Ramos (cell line): ENCODE results near the gene CTNND2.

Source experiments
- in situ Hi-C: fragments of 300-500 bp; cut with MboI; formaldehyde crosslinking; loops from one replicate; pipeline ENCODE4 v1.14.3; 2022; ENCODE audit warnings: low sequenced_read_pairs; ENCODE audit not compliant: unreplicated experiment

CTNND2 gene

DNA sequence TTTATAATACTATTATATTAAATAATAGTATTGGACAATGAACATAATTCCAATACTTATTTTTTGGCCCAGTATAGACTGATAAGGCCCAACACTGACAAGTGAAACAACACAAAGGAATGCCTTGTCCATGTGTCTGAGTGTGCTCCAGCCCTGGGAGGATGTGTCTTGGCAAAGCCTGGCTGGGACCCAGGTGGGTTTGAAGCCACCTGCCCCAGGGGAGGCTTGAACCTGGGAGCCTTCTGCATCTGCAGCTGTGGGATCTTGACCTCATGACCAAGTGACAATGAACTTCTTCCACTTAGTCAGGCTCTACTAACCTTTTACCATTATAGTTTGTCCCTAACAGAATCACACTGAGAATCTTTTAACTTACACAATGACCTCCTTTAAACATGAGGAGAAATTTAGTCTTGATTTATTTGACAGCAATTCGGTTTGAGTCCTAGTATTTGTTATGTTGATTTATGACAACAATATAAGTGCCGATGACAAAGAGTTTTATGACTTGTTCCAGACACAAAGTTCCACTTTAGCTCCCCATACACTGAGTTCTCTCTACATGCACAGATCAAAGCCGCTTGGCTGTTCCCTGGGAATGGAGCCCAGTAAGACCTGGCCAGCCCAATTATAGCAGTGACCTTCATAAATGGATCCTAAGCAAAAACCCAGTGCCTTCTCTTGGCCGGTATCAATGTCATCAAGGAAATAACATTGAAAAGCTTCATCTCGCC, 294.5 kb downstream of the CTNND2 start:
- in situ Hi-C loops, result no loop called here

DNA sequence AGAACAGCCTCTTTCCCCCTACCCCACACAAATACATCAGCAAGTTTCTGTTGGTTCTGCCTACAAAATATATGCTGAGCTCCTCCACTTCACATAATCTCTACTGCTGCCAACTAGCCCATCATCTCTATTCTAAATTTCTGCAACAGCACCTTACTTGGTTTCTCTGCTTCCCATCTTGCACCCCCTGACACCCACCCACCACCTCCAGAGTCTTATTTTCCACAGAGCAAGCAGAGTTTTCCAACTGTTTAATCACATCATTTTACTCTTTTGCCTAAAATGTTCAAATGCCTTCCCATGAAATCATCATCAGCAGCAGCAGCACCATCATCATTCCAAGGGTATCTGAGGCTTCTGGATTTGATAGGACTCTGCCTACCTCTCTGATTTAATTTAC, 295.7 kb downstream of the CTNND2 start:
- in situ Hi-C loops, result no loop called here

DNA sequence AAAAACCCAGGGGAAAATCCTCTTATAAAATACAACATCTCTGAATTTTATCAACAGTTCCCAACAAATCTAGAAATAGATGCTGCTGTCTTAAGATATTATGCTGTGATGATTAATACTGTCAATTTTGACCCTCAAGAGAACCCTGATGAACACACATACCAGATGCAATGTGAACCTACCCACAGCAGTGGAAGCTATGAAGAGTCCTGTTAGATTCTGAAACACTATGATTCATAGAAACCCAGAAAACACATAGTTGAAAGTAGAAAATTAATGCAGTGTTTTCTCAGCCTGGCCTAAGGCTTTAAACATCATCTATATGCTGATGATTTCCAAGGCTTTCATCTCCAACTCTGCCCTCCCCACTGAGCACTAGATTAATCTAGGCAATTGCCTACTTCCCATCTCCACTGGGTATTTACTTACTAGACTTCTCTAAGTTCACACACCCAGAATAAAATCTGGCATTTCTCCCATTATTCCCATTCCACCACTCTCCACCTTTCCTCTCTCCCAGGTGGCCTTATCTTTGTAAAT, 296.2 kb downstream of the CTNND2 start:
- in situ Hi-C loops, result no loop called here

DNA sequence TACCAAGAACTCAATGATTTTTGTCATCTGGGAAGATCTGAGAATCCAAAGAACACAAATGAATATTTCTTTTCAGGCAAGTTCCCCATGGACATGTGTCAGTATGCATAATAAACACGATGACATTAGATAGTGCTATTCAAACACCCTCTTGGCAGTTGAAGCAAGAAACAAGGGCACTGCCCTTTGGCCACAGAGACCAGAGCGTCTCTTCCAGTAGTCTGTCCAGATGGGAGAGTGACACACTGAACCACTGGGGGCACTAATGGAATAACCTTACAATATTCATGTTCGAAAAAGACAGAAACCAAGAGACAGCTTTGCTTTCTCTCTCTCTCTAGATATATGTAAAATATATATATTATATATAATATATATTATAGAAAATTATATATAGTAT, 301.9 kb downstream of the CTNND2 start:
- in situ Hi-C loops, result no loop called here

DNA sequence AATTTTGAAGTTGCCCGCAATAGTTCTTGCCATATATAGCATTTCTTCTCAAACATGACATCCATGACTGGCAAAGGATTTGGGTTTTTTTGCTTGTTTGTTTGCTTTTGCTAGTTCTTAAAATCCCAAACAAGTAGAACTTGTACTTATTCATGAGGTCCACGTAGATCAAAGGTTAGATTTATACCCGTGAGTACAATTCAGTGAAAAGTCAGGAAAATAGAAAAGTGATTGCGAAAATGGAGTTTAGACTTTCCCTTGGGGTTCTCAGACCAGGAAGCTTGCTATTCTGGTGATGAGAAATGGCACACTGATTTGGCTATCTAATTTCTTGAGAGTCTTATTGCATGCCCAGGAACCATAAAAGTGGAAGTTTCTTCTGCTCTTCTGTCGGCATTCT, 304.7 kb downstream of the CTNND2 start:
- in situ Hi-C loops, result no loop called here

DNA sequence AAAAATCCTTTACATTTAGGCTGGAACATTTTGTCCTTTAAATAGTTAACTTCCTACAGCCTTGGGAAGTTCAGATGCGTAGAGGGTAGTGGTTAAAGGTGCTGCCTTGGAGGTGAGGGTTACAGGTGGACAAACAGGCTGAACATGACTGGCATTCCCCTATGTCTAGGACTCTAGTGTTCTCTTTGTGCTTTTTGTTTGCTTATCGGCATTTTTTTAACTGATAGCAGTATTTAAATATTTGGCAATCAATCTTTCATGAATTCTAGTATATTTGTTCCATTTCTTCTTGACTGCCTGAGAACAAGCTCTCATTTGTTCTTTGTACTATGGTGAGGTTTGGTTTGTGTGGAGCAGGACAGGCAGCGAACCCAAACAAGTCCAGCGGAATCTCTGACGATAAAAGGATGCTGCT, 307.6 kb downstream of the CTNND2 start:
- in situ Hi-C loops, result no loop called here

DNA sequence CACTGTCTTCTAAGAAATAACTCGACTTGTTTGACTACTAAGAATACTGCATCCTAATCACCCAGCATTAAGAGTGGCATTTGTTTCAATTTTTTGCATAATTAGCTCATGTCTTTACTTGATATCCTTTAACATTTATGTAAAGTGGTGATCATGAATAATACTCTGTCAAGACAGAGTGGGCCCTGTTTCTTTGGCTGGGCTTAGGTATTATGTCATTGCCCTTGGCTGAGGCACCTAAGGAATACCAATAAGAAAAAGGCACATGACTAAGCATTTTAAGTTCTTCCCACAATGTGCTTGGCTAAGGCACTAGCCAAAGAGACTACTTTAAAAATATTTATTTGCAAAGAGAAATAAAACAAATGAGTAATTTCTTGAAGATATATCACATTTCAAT, 308.1 kb downstream of the CTNND2 start:
- in situ Hi-C loops, result no loop called here

DNA sequence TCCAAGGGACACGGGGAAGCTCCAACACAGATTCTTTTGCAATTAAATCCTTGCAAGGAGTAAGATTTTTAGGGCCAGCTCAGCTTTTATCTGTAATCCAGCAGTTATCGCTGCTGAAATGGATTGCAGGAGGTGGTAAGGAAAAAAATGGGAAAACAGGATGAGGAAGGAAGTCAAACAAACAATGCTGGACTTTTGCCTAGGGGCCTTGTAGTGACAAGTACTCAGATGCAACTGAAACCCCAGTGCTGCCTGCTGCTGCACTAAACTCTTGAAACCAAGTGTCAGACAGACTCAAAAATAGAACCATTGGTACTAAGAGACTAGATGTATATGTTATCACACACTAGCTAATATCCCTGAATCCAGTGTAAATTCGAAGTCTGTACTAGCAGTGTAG, 309.2 kb downstream of the CTNND2 start:
- in situ Hi-C loops, result no loop called here

DNA sequence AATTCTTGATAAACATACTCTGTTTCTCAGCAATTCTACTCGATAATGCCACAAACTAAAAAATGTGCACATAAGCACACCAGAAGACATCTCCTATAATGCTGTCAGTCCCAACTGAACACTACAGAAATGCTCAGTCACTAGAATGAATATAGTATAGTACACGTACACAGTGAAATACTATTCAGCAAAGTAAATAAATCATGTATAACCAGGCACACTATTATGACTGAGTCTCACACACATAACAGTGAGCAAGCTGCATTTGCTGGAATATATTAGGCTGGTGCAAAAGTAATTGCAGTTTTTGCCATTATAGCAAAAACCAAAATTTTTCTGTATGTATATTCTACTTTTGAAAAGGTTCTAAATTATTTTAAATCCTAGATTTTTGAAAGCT, 310.2 kb downstream of the CTNND2 start:
- in situ Hi-C loops, result no loop called here

DNA sequence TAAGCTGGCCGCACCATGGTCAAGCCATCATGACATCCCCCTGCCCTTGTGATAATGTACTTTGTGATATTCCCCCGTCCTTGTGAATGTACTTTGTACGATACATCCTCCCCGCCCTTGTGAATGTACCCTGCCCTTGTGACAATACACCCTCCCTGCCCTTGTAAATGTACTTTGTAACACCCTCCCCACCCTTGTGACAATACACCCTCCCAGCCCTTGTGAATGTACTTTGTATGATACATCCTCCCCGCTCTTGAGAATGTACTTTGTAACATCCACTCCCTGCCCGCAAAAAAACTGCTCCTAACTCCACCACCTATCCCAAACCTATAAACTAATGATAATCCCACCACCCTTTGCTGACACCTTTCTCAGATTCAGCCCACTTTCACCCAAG, 313.8 kb downstream of the CTNND2 start:
- in situ Hi-C loops, result no loop called here

DNA sequence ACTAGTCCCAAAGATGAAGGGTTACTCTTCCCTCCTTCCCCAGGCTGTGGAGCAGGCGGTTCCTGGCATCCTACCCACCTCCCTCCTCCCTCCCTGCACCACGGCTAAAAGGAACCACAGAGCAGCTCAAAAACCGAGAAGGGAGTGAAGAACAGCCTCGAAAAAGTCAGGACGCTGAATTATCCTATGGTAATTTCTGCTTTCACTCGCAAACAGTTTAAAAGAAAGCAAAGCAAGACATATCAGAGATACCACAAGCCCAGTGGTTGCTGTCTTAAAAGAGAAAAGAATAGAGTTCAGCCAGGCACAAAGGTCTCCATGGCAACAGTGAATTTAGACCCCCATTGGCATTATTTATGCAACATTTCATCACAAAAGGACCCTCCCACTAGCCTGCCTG, 315.4 kb downstream of the CTNND2 start:
- in situ Hi-C loops, result no loop called here

DNA sequence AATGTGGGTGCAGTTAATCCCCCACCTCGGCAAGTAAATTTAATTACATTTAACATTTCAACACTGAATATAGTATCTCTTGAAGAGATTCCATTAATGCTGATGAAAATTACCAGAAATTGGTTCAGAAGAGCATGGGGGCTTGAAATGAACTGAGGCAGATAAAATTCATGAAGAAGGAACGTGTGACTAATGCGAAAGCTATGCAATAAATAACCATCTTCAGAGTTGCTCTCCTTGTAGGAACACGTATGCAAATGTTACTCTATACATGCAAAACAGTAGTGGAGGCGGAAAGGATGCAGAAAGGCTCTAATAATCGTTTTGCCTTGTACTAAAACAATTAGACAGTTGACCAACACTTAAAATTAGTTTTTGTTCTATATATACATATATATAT, 320.2 kb downstream of the CTNND2 start:
- in situ Hi-C loops, result no loop called here

DNA sequence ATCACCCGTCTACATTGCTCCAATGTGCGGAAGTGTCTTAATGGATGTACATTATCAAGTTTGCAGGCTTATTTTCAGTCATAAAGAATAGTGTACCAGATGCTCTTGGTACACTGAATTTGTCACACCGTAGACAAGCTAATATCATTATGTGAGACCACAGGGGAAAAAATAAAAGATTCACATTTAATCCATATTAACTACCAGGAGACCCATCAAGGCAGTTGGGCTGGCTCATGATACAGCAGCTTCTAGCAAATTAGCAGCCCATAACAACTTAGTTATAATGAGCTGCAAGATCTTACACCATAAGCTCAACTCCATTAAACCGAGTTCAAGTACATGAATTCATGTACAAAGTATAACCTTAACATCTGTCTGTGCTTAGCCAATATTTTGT, 324.9 kb downstream of the CTNND2 start:
- in situ Hi-C loops, result no loop called here

DNA sequence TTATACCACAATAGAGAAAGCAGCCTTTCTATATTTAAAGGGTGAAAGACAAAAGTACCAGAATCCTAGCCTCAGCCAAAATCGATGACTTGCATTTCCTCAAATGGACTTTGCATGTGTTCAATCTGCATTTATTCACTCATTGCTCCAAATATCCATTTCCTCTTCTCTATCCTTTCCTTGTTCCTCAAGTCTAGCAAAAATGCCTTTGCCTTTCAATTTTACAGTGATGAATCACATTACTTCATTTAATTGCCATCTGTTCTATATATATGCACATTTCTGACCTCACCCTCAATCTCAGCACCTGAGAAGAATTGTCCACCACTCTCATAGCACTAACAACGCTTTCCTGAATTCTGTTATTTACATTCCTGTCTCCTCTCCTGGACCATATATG, 329.5 kb downstream of the CTNND2 start:
- in situ Hi-C loops, result no loop called here

DNA sequence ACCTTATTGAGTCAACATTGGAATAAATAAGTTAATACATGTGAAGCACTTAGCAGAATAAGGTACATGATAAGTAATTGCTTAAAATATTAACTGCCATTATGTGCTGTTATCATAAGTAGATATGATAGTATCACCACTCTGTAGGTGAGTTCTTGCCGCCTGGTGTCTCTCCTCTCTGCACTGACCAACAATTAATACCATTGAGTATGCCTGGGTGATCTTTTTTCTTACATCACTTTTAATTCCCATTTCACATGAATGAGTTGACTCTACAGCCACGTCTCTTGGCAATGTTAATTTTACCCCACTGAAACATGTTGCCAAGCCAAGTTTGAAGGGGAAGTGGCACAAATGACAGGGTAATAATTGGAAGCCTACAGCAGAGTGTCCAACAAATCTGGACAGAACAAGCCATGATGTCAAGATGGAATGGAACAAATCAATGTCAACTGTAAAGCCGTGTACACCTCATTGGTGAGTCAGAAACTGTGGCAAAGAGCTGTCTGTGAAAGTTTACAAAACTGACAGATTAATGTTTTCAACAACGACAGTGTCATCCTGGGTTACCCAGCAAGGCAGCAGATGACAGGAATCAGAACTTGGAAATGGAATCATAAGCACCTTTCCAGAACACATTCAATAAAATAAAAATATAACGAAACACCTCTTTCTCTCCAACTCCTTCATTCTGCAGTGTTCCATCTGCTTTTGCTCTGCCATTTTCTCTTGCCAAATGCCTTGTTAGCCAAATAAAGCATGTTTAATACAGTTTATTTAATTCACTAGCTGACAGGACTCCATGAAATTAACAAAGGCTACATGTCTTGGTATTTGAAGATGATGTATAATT, 330.9 kb downstream of the CTNND2 start:
- in situ Hi-C loops, result no loop called here

DNA sequence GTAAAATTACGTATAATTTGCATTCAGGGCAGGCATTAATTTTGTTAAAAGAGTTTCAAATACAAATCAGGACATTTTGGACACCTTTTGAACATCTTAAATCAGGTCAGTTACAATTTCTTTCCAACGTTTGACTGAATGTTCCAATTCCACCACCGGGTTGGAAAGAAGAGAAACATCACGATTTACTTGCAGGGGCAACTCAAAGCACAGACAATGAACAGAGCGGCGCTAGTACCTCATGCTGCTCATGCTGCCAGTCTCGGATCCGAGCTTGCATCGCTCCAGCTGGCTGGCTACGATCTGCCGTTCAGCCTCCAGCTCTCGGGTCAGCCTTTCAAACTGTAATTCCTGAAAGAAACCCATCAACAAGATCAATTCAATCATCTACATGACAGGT, 339.5 kb downstream of the CTNND2 start:
- in situ Hi-C loops, result no loop called here

DNA sequence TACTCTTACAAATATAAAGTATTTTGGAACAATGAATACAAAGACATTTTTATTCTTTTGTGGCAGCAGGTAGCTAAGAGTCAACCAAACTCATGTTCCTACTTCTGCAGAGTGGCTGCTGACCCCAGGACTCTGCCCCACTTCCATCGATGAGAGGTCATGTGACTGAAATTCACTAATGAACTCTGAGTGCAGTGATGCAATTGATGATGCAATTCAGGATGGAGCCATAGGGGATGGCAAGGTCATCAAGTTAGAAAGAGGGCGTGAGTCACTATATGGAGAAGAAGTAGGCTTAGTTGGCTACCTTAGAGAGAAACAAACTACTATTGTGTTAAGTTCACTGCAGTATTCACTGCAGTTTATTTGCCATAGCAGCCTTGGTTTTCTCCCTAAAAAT, 340.4 kb downstream of the CTNND2 start:
- in situ Hi-C loops, result no loop called here

DNA sequence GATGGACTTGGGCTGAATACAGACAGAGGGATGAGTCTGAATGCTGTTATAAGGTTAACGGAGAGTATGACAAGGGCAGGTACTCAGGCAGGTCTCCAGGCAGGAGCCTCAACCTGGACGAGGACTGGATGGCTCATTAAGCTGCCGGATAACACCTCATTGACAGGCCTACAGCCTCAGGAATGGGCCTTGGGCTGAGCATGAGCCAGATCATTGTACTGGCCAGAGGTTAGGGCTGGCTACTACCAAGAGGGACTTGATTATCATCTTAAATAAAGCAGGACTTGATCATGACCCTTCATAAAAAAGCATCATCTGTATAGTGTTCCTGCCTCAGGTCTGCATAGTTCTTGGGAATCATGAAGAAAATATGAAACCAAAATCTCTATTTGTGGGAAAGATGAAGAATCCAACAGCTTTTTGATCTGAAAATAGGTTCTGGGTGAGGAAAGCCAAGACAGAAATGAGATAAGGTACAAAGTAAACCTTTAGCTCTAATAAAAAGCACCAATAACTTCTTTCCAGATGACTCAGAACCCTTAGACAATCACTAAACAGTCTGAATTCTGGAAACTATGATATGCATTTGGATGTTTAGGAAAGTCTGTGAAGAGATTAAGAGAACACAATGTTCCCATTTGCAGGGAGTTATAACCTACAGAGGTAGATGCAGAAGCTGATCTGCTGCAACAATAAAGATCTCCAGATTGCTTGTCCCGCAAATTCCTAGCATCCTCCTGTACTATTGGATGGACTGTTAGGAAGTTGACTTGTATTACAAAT, 343.1 kb downstream of the CTNND2 start:
- in situ Hi-C loops, result no loop called here

DNA sequence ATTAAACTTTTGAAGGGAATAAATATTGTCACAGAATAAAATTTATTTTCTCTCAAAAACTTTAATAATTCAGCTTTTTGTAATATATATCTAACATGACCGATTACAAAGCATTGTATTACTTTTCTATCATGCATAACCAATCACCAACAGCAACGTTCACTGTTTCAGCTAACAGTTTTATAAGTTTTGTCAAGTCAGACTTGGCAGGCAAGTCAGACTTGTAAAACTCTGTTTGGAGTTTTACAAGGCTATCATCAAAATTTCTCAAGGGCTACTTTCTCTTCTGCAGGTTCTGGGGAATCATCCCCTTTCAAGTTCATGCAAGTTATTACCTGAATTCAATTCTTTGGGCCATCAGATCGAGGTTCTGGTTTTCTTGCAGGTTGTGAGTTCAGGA, 347.2 kb downstream of the CTNND2 start:
- in situ Hi-C loops, result no loop called here

DNA sequence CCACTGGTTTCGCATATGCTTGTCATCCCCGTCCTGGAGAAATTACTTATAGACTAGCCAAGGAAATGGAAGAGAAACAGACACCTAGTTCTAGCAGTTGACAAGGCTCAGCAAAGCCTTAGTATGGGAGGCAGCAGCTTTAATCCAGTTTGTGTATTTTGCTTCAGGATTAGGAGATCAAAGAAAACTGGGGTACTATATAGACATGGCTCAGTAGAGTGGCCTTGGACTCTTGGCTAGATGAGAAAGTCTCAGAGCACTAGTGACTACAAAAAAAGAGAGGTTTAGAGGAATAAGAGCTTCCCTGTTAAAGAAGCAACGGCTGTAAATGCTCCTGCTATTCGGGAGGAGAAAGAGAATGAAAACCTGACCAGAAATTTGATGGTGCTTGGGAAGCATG, 349.1 kb downstream of the CTNND2 start:
- in situ Hi-C loops, result no loop called here

DNA sequence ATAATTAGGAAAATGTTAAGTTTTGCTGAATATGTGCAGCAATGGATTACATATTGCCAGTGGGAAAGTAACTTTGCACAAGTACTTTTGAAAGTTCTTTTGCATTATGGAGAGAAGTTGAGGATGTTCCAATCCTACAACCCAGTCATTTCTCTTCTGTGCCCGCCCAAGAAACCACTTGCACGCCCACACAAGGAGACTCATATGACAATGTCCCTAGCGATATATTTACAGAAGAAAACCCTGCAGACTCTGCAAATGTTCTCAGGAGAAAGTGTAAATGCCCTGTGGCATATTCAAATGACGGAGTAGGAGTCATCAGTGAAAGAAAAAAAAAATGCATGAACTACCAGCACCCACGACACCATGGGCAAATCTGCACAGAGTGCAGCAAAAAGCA, 356.5 kb downstream of the CTNND2 start:
- in situ Hi-C loops, result no loop called here
